ENCODE results near the gene KCTD15. TPM values are rescaled to one million over a fixed set of nuclear protein-coding genes. Genes with fewer than 3 reads are reported as not detected.

KCTD15 gene
- total and polyA plus RNA-seq, 2 donors (not counting 3 experiments of a cell fraction or from before 2014, with no cell fraction given) = 49.5 to 51.8 TPM

DNA sequence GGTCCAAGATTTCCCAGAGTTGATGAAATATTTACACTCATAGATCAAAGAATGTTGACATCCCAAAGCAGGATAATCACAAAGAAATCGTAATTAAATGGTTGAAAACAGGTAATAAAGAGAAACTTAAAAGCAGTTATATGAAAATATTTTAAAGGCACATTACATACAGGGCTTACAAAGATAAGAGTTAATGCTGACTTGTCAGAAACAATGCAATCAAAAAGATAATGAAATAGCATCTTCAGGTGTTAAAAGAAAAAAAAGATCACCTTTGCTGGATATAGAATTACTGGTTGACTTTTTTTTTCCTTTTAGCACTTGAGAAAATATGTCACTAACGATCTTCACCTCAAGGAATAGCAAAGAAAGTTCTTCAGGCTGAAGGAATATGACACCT is 48.8 kb downstream of the KCTD15 start:
- H3K4me1 ChIP-seq (ENCODE audit: control insufficient read depth, extremely low read depth, insufficient read depth, low read length) = no peaks in the 10 kb centered on the region
- BruUV-seq (replicated peaks) = no TSS peak
- no peaks in the 10 kb centered on the region for H4K20me1 ChIP-seq (replicated peaks; ENCODE audit: control insufficient read depth, extremely low read depth, insufficient read depth, low read length)
- CTCF ChIA-PET = no interaction called here
- FAIRE-seq = no peak
- no peak overlapping the region for H3K9ac ChIP-seq (replicated peaks; ENCODE audit: extremely low read depth, insufficient read depth, low read length)
- H3K4me3 ChIP-seq (replicated peaks in 1 of 3; ENCODE audit: insufficient read depth in 1 of 3, low read depth in 1 of 3, low read length in 3 of 3) = no peak overlapping the region
- no peak overlapping the region for H3K4me2 ChIP-seq (ENCODE audit: insufficient read depth, low read length)
- H3K79me2 ChIP-seq (ENCODE audit: control insufficient read depth, insufficient read depth, low read length) = no peaks in the 10 kb centered on the region
- TF ChIP-seq, protein P1, sequence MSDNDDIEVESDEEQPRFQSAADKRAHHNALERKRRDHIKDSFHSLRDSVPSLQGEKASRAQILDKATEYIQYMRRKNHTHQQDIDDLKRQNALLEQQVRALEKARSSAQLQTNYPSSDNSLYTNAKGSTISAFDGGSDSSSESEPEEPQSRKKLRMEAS (IDR thresholded peaks at IDR 0.05; ENCODE audit: insufficient read depth, insufficient read length) = no peak
- TF ChIP-seq FOS (IDR thresholded peaks at IDR 0.05; ENCODE audit: borderline replicate concordance, insufficient read depth, low read length) (no peak), POLR2AphosphoS5 (IDR thresholded peaks at IDR 0.05; ENCODE audit: insufficient read depth, low read depth, low read length) (no peak), GATA2 (IDR thresholded peaks at IDR 0.05; ENCODE audit: insufficient read depth, insufficient read length, low read depth, low read length) (no peak), MYC (IDR thresholded peaks at IDR 0.05; ENCODE audit: low read depth, low read length) (no peak), JUN (IDR thresholded peaks at IDR 0.05; ENCODE audit: borderline replicate concordance, insufficient read depth, insufficient read length, low read depth) (no peak), POLR2A (IDR thresholded peaks at IDR 0.05; ENCODE audit: low read depth, low read length) (no peak), EZH2 (IDR thresholded peaks at IDR 0.05; ENCODE audit: borderline replicate concordance, low read depth, low read length, severe bottlenecking) (no peak)
- TF ChIP-seq, protein P2, sequence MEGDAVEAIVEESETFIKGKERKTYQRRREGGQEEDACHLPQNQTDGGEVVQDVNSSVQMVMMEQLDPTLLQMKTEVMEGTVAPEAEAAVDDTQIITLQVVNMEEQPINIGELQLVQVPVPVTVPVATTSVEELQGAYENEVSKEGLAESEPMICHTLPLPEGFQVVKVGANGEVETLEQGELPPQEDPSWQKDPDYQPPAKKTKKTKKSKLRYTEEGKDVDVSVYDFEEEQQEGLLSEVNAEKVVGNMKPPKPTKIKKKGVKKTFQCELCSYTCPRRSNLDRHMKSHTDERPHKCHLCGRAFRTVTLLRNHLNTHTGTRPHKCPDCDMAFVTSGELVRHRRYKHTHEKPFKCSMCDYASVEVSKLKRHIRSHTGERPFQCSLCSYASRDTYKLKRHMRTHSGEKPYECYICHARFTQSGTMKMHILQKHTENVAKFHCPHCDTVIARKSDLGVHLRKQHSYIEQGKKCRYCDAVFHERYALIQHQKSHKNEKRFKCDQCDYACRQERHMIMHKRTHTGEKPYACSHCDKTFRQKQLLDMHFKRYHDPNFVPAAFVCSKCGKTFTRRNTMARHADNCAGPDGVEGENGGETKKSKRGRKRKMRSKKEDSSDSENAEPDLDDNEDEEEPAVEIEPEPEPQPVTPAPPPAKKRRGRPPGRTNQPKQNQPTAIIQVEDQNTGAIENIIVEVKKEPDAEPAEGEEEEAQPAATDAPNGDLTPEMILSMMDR (IDR thresholded peaks at IDR 0.05; ENCODE audit: extremely low read depth in 1 of 2, insufficient read depth in 1 of 2, low read depth in 1 of 2, low read length in 2 of 2) = no peak
- no peaks in the 10 kb centered on the region for H3K9me1 ChIP-seq (replicated peaks; ENCODE audit: control insufficient read depth, extremely low read depth, insufficient read depth, low read length)
- H2AFZ ChIP-seq (ENCODE audit: low read depth, low read length) = no peak overlapping the region
- dilution Hi-C loops (cut with MboI; ENCODE audit: extremely low pct_ligation_motif_present, low sequenced_read_pairs) (no loop called here), intact Hi-C loops (cut with micrococcal nuclease) (no loop called here)
- H3K27ac ChIP-seq (ENCODE audit: insufficient read depth, low read depth, low read length) = no peak overlapping the region
- no peaks in the 10 kb centered on the region for H3K36me3 ChIP-seq (ENCODE audit: control insufficient read depth in 2 of 2, extremely low read depth in 1 of 2, insufficient read depth in 2 of 2, low read length in 2 of 2)
- no peaks in the 10 kb centered on the region for H3K9me3 ChIP-seq (replicated peaks; ENCODE audit: control insufficient read depth, insufficient read depth, low read length)
- POLR2A ChIA-PET = no interaction called here
- no peak for DNase-seq (ENCODE audit: low read depth, low spot score)
- no peaks in the 10 kb centered on the region for H3K27me3 ChIP-seq (ENCODE audit: control insufficient read depth in 2 of 2, insufficient read depth in 2 of 2, low read length in 2 of 2)
